T-helper 17 cell (primary cell): ENCODE data around the gene ICA1. TPM values are rescaled to one million over a fixed set of nuclear protein-coding genes. Genes with fewer than 3 reads are reported as not detected.

Source experiments
- ATAC-seq: fragments of 150-1000 bp; cut with Tn5 transposase; 2 replicates; pipeline ENCODE4 v1.10.0; 2021; ENCODE audit warnings: mild to moderate bottlenecking, moderate library complexity
- DNase-seq, 3 donors: peaks; one replicate each; pipeline versions ENCODE4 v3.0.0 to v3.0.0-alpha.2; 2020 to 2021
- H3K9me3 ChIP-seq: one replicate; pipeline ENCODE4 v1.7.0; 2013; ENCODE audit warnings: low read length, mild to moderate bottlenecking; ENCODE audit not compliant: control insufficient read depth, poor library complexity, severe bottlenecking
- H3K27ac Mint-ChIP-seq: one replicate; pipeline ENCODE4 v1.8.0; 2022; ENCODE audit warnings: mild to moderate bottlenecking, moderate library complexity, mixed read lengths
- H3K27me3 Mint-ChIP-seq: one replicate; pipeline ENCODE4 v1.8.0; 2022; ENCODE audit warnings: mixed read lengths
- H3K36me3 Mint-ChIP-seq: one replicate; pipeline ENCODE4 v1.8.0; 2022; ENCODE audit warnings: low read depth, mixed read lengths
- H3K4me1 Mint-ChIP-seq: one replicate; pipeline ENCODE4 v1.8.0; 2022; ENCODE audit warnings: mild to moderate bottlenecking, mixed read lengths
- H3K4me3 Mint-ChIP-seq: one replicate; pipeline ENCODE4 v1.8.0; 2022; ENCODE audit warnings: mild to moderate bottlenecking, moderate library complexity, mixed read lengths
- total RNA-seq, 4 donors: library from RNA in 2 of 4; stranded (reverse) in 2 of 4; gene quantifications; one replicate each; pipeline ENCODE4 v1.2.3 and lab custom pipeline; 2022 to 2026

The ICA1 gene
- total RNA-seq, 2 donors from 2014 or later = 4.5 to 12.8 TPM

DNA sequence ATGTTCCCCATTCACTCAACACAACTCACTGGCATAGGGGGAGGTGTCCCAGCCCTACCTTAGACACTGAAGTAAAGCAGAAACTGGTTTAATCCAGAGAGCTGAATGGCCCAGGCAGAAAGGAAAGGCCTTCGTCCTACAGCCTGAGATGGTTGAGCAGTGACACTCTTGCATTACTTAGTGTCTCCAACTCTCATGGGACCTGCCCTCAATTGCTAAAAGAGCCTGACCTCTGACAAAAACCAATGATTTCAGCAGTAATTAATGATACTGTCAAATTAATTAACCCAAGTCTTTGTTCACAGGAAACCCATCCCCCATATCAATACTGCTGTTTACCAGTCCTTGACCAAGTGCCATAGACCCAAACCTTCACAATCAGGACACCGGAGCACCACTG is 48.6 kb downstream of the ICA1 start:
- Mint-ChIP-seq H3K36me3 (peaks cover 3% of the 10 kb centered on the region), H3K4me3 (no peak overlapping the region), H3K4me1 (peaks cover 3% of the 10 kb centered on the region), H3K27ac (no peak overlapping the region), H3K27me3 (no peaks in the 10 kb centered on the region)
- DNase-seq = no peak
- H3K9me3 ChIP-seq = no peaks in the 10 kb centered on the region
- ATAC-seq = no peak

DNA sequence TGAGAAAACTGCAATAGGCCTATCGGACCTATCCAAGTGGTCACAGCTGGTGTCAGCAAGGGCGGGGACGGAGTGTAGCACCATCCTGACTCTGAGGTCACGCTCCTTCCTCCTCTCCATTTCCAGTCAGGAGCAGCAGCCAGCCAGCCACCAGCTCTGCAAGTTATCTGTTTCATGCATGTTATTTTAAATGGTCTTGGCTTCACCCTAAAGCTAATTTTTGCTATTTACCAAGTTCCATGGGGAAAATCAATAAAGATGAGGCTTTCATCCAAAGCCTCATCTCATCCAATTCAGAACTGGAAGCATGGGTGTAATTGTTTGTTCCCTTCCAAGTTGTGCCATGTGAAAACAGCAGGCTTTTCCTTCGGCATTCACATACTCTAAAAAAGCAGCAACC is 49.3 kb downstream of the ICA1 start:
- H3K27ac Mint-ChIP-seq = no peak overlapping the region
- DNase-seq = no peak
- H3K27me3 Mint-ChIP-seq = no peaks in the 10 kb centered on the region
- no peak for ATAC-seq
- H3K36me3 Mint-ChIP-seq = peaks cover 3% of the 10 kb centered on the region
- H3K9me3 ChIP-seq = no peaks in the 10 kb centered on the region
- H3K4me1 Mint-ChIP-seq = peaks cover 3% of the 10 kb centered on the region
- H3K4me3 Mint-ChIP-seq = no peak overlapping the region

DNA sequence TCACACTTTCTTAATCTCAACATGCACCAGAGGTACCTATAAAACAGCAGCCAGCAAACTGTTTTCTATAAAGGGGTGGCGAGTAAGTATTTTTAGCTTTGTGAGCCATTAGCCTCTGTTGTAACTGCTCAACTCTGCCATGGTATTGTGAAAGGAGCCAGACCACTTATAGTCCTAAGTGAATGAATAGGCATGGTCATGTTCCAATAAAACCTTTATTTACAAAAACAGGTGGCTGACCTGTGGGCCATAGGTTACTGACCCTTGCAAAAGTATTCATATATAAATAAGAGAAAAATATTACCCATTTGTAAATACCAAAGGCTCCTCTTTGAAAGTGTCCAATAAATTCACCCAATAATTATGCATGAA is 50.3 kb downstream of the ICA1 start:
- Mint-ChIP-seq H3K27me3 (peaks cover 2% of the 10 kb centered on the region), H3K4me1 (no peaks in the 10 kb centered on the region), H3K27ac (no peak overlapping the region)

DNA sequence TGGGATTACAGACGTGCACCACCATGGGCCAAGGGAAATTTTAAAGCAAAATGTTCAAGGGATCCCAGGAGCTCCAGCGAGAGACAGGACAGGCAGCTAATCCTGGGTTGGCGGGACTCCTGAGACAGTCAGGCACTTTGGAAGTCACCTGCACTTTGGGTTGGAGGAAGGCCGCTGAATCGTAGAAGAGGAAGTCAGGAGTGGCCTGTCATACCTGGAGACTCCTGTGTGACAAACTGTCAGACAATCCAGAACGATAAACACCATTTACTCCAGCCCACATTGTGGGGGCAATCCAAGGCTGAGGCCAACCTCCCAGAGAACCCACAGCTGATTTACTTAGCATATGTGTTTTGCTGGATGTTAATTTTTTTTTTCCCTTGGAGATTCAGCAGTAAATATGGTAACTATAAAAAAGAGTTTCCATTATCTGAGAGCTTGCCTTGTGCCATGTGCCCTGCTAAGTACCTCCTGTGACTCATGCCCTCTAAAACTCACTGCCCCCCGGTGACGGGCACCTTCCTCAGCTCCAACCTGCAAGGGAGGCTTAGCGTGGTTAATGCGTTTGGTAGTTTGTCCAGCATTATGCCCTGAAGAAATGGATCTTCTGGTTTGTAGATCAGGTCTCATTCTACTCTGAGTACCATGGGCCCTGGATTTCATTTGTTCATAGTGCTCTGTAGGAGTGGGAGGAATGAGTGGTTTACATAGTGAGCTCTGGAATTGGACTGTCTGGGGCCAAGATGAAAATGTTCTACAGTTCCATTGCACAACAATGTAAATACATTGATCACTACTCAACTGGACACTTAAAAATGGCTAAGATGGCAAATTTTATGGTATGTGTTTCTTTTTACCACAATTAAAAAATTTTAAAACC is 50.9 kb downstream of the ICA1 start:
- H3K27me3 Mint-ChIP-seq = peaks cover 8% of the 10 kb centered on the region
- no peak for DNase-seq
- H3K4me3 Mint-ChIP-seq = no peak overlapping the region
- peaks cover 3% of the 10 kb centered on the region for H3K36me3 Mint-ChIP-seq
- no peak overlapping the region for H3K27ac Mint-ChIP-seq
- no peaks in the 10 kb centered on the region for H3K4me1 Mint-ChIP-seq
- H3K9me3 ChIP-seq = no peaks in the 10 kb centered on the region
- ATAC-seq = no peak

More for the DNA sequence above, 50.3 kb downstream of the ICA1 start:
- H3K9me3 ChIP-seq = no peaks in the 10 kb centered on the region
- Mint-ChIP-seq H3K36me3 (peaks cover 3% of the 10 kb centered on the region), H3K4me3 (no peak overlapping the region)
- ATAC-seq (no peak), DNase-seq (no peak)

DNA sequence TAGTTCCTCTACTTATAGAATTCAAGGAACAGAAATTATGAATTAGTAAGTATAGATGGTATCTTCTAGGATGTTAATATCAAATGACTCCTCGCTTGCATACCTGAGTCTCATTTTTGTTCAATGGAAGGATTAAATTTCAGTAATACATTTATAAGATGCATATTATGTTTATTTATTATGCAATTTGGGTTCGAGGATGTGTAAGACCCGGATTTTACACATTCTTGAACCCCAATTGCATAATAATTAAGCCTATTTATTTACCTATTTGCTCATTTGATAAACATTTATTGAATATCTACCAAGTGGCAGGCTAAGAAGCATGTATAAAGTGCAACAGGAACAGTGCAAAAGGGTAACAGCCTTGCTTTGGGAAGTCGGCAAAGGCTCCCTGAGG is 52.6 kb downstream of the ICA1 start:
- H3K36me3 Mint-ChIP-seq = no peaks in the 10 kb centered on the region
- H3K4me3 Mint-ChIP-seq = no peak overlapping the region
- DNase-seq (no peak), ATAC-seq (no peak)
- no peak overlapping the region for H3K27ac Mint-ChIP-seq
- H3K4me1 Mint-ChIP-seq = no peaks in the 10 kb centered on the region
- peaks cover 16% of the 10 kb centered on the region for H3K27me3 Mint-ChIP-seq
- no peaks in the 10 kb centered on the region for H3K9me3 ChIP-seq

DNA sequence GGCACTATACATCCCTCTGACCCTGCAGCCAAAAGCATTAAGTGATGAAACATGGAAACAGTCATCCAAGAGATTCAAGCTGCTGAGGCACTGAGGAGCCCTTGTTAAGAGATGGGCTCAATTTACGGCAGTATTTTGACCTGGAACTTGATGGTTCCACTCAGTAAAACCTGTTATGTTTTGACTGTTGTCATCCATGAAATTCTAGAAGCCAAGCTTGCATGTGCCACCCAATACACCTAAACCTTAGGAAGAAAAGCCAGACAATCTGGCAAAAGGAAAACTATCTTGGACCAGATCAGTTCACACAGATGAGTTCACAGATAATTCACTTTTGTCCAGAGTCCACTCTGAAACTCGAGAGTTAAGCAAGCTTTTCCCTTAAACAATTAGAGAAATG is 53.2 kb downstream of the ICA1 start:
- Mint-ChIP-seq H3K4me1 (no peaks in the 10 kb centered on the region), H3K4me3 (no peak overlapping the region), H3K36me3 (no peaks in the 10 kb centered on the region), H3K27ac (no peak overlapping the region), H3K27me3 (peaks cover 16% of the 10 kb centered on the region)
- no peak for DNase-seq
- ATAC-seq = no peak
- no peaks in the 10 kb centered on the region for H3K9me3 ChIP-seq

DNA sequence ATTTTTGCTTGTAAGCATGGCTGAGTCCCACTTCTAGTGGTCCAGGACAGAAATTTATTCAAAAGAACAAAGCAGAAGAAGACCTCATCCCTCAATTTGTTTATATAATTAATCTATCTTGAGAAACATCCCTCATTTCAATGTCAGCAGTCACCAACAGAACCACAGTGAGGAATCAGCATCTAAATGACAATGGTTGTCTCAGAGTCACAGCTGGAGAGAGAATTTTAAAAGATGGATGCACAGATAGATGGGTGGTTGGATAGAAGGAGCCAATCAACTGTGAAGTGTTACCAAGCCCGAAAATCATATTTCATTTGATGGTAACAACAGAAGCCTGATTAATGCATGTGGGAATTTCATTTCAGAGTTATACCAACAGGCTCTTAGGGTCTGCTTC is 55.0 kb downstream of the ICA1 start:
- Mint-ChIP-seq H3K4me1 (no peaks in the 10 kb centered on the region), H3K27ac (no peak overlapping the region), H3K4me3 (no peak overlapping the region), H3K36me3 (no peaks in the 10 kb centered on the region), H3K27me3 (peaks cover 16% of the 10 kb centered on the region)
- no peak for DNase-seq
- ATAC-seq = no peak
- no peaks in the 10 kb centered on the region for H3K9me3 ChIP-seq

DNA sequence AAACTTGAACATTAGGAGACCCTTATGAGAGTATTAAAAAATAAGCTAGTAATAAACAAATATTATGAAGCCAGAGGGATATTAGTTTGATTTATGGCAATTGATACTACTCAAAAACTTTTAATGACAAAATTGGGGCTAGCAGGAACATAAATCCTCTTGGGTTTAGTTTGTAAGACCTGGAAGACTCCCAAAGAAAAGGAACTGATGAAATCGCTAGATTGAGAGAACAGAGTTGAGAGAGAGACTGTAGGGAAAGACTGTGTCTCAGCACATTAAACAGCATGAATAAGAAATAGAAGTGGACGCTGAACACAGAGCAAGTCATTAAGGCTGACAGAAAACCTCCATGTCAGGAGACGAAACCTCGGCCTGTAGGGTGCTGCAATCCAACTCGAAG is 56.4 kb downstream of the ICA1 start:
- Mint-ChIP-seq H3K4me1 (no peaks in the 10 kb centered on the region), H3K36me3 (no peaks in the 10 kb centered on the region), H3K27ac (no peak overlapping the region), H3K27me3 (peaks cover 16% of the 10 kb centered on the region), H3K4me3 (no peak overlapping the region)
- H3K9me3 ChIP-seq = no peaks in the 10 kb centered on the region
- DNase-seq (no peak), ATAC-seq (no peak)

DNA sequence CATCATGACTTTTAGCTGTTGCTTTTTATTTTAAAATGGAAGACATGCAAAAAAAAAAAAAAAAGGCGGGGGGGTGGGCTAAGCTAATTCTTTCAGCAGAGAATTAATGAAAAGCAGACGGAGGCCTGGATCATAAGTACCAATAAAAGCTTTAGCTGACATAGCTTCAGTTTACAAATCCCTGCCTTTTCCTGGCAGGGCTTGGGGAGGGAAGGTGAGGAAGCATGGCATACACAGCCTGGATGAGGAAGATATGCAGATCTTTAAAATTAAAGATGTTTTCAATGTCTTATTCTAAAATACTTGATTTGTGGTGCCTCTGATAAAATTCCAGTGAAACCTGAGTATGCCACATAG is 57.0 kb downstream of the ICA1 start:
- Mint-ChIP-seq H3K27ac (no peak overlapping the region), H3K27me3 (peaks cover 16% of the 10 kb centered on the region), H3K4me3 (no peak overlapping the region), H3K4me1 (no peaks in the 10 kb centered on the region), H3K36me3 (no peaks in the 10 kb centered on the region)
- ATAC-seq (no peak), DNase-seq (no peak)
- H3K9me3 ChIP-seq = no peaks in the 10 kb centered on the region

DNA sequence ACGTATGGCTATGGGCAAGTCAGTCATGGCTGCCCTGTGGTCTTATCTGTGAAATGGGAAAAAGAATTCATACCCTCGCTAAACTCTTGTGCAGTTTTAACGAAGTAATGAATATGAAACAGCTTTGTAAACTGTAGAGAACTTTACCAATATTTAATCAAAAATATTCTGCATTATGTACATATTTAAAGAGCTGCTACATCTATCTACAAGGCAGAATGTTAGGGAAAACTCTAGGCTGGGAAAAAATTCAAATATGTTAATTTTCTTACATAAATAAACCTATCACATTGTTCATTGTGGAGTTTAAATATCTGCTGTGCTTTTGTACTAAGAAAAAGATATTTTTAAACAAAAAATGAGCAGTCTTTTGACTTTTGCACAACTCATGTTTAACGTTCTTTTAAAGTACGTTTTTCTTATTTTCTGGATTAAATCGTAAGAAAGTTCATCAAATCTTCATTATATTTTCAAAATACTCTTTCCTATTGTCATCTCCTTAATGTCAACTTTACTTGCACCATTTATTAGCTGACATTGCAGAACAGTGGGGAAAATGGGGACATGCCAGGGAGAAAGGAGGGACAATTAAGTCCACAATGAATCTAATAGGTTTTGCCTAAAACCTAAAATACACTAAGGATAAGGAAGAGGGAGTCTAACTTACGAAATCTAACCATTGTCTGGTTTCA is 57.5 kb downstream of the ICA1 start:
- no peaks in the 10 kb centered on the region for H3K36me3 Mint-ChIP-seq
- no peak overlapping the region for H3K4me3 Mint-ChIP-seq
- no peak overlapping the region for H3K27ac Mint-ChIP-seq
- H3K27me3 Mint-ChIP-seq = peaks cover 16% of the 10 kb centered on the region
- H3K9me3 ChIP-seq = no peaks in the 10 kb centered on the region
- ATAC-seq = no peak
- DNase-seq = no peak
- H3K4me1 Mint-ChIP-seq = no peaks in the 10 kb centered on the region

DNA sequence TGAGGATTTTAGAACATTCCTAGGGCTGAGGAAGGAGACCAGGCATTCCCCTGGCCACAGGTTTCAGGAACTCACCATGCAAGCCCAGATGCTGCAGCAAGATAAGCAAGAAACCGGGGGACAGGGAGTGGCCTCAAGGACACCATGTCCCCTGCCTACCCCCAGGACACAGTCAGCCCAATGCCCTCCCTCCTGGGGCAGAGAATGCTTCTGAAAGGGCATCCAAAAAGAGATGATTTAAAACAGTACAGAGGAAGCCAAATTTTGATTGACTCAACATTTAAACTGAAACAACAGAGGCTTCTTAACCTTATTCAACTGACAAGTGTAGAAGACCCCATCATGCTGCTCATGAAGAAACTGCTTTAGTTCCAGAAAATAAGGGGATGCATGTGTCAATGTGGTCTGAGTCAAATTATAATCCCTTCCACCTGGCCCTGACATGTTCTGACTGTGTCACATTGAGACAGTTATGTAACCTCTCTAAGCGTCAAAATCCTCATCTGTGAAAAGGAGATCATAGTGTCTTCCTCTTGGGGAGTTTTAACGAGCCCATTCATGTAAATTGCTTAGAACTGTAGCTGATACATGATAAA is 60.0 kb downstream of the ICA1 start:
- Mint-ChIP-seq H3K4me3 (peak overlapping the region; percentile 1), H3K36me3 (no peaks in the 10 kb centered on the region), H3K27me3 (peaks cover 16% of the 10 kb centered on the region), H3K27ac (no peak overlapping the region), H3K4me1 (peaks cover 12% of the 10 kb centered on the region)
- DNase-seq = no peak
- ATAC-seq = no peak
- H3K9me3 ChIP-seq = no peaks in the 10 kb centered on the region

DNA sequence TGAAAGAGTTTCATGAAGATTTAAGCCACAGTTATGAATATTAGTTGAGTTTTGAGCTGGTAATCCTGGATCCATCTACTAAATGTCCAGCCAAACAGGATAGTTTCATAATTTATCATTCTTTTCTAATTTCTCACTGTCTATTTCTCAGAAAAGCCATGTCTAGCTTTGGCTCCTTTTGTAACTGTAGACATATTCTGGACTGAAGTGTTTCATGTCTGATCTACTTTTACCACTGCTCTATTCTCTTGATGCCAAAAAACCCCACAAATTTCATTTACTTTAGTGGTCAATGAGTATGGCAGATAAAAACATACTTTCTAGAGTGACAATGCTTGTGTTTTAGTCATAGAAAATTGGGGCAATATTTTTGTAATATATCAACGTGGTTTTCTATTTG is 61.2 kb downstream of the ICA1 start:
- H3K4me1 Mint-ChIP-seq = peaks cover 12% of the 10 kb centered on the region
- H3K4me3 Mint-ChIP-seq = no peak overlapping the region
- H3K27me3 Mint-ChIP-seq = peaks cover 5% of the 10 kb centered on the region
- no peaks in the 10 kb centered on the region for H3K9me3 ChIP-seq
- H3K36me3 Mint-ChIP-seq = no peaks in the 10 kb centered on the region
- ATAC-seq = no peak
- H3K27ac Mint-ChIP-seq = no peak overlapping the region
- no peak for DNase-seq

DNA sequence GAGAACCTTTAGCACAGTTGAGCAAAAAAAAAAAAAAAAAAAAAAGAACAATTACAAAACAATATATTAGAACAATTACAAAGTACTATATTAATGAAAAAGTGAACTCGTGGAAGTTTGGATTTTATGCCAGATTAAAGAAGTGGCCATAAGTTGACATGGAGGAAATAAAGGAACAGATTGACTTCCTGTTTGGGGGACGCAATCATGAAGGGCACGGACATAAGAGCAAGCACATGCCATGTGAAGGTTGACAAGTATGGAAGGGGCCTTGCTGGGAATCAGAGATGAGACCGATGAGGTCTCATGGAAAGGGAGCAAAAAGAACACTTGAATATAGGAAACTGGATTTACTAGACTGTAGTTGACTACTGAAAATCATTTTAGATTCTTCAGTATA is 61.7 kb downstream of the ICA1 start:
- Mint-ChIP-seq H3K4me1 (peaks cover 12% of the 10 kb centered on the region), H3K27me3 (peaks cover 5% of the 10 kb centered on the region), H3K4me3 (no peak overlapping the region), H3K36me3 (no peaks in the 10 kb centered on the region), H3K27ac (no peak overlapping the region)
- no peaks in the 10 kb centered on the region for H3K9me3 ChIP-seq
- DNase-seq (no peak), ATAC-seq (no peak)
